GM12878 (cell line): ENCODE measurements around the gene PKD2. TPM values are rescaled to one million over a fixed set of nuclear protein-coding genes. Genes with fewer than 3 reads are reported as not detected.

ENCODE experiments used
- ATAC-seq: fragments of 200-7000 bp; cut with Tn5 transposase; 3 replicates; pipeline ENCODE4 v1.9.1; 2020; ENCODE audit warnings: mild to moderate bottlenecking, moderate library complexity
- BruUV-seq: library from RNA; stranded (reverse); fragments of 400-500 nt; replicated peaks from 2 replicates; lab custom pipeline; 2021; lab: Mats Ljungman, UMichigan
- CTCF ChIA-PET: fragments of 300-600 bp; sonication (Branson Sonifier 250); formaldehyde crosslinking; extraction: SDS; loops from one replicate; lab custom pipeline; 2021; ENCODE audit warnings: inconsistent platforms; lab: Yijun Ruan, JAX
- POLR2A ChIA-PET: fragments of 350-600 bp; formaldehyde crosslinking; extraction: SDS; loops from one replicate; lab custom pipeline; 2021; ENCODE audit warnings: inconsistent platforms; lab: Charles Lee
- RAD21 ChIA-PET: fragments of 300-600 bp; sonication (Branson Sonifier 250); formaldehyde crosslinking; loops from one replicate; lab custom pipeline; 2023; ENCODE audit warnings: antibody characterized with exemption; ENCODE audit not compliant: unreplicated experiment; lab: Charles Lee
- SMC1A ChIA-PET: fragments of 300-600 bp; sonication (Branson Sonifier 250); formaldehyde crosslinking; loops from one replicate; lab custom pipeline; 2023; ENCODE audit not compliant: unreplicated experiment, uncharacterized antibody; lab: Charles Lee
- DNase-seq: peaks from one replicate; pipeline ENCODE4 v3.0.0-alpha.2; 2011; ENCODE audit warnings: low read depth, low spot score
- FAIRE-seq: peaks from 3 replicates; lab custom pipeline; 2011; peaks lifted over from hg19 to GRCh38; lab: Jason Lieb, UNC
- H2AFZ ChIP-seq: 2 replicates; pipeline ENCODE4 v1.6.0; 2011; ENCODE audit warnings: low read depth, low read length, control low read depth; ENCODE audit not compliant: control insufficient read depth
- H3K27ac ChIP-seq: 2 replicates; pipeline ENCODE4 v1.5.1; 2011; ENCODE audit warnings: control low read depth; ENCODE audit not compliant: control insufficient read depth, insufficient read depth
- H3K27me3 ChIP-seq, 2 experiments: replicated peaks in 1 of 2; 2 replicates each; pipeline versions ENCODE4 v1.6.0 to v1.6.1; 2011; ENCODE audit warnings: low read length in 1 of 2; ENCODE audit not compliant: control insufficient read depth in 2 of 2, insufficient read depth in 2 of 2
- H3K36me3 ChIP-seq, 2 experiments: 2 replicates each; pipeline ENCODE4 v1.5.1; 2011; ENCODE audit warnings: low read length in 1 of 2; ENCODE audit not compliant: control insufficient read depth in 2 of 2, insufficient read depth in 2 of 2
- H3K4me1 ChIP-seq: 2 replicates; pipeline ENCODE4 v1.6.1; 2011; ENCODE audit warnings: mild to moderate bottlenecking, low read length, moderate library complexity, mixed read lengths; ENCODE audit not compliant: control insufficient read depth, insufficient read depth
- H3K4me2 ChIP-seq: 2 replicates; pipeline ENCODE4 v1.6.0; 2011; ENCODE audit warnings: control low read depth; ENCODE audit not compliant: control insufficient read depth, insufficient read depth
- H3K4me3 ChIP-seq: fragments of 200-600 bp; sonication (generic); 2 replicates; pipeline ENCODE4 v1.5.1; 2016
- H3K79me2 ChIP-seq: 2 replicates; pipeline ENCODE4 v1.6.0; 2011; ENCODE audit warnings: low read length; ENCODE audit not compliant: control insufficient read depth, insufficient read depth
- H3K9ac ChIP-seq: 2 replicates; pipeline ENCODE4 v1.8.0; 2011; ENCODE audit warnings: low read length, control low read depth, mixed read lengths; ENCODE audit not compliant: control insufficient read depth, insufficient read depth
- H3K9me3 ChIP-seq: replicated peaks from 3 replicates; pipeline ENCODE4 v1.5.1; 2011; ENCODE audit warnings: mild to moderate bottlenecking, low read length; ENCODE audit not compliant: control insufficient read depth, insufficient read depth
- H4K20me1 ChIP-seq: 2 replicates; pipeline ENCODE4 v1.6.0; 2011; ENCODE audit not compliant: control insufficient read depth, insufficient read depth
- CHD4 ChIP-seq: fragments of 200-600 bp; sonication (generic); IDR thresholded peaks from 2 replicates; pipeline ENCODE4 v1.6.1; 2016; ENCODE audit warnings: mild to moderate bottlenecking
- EED ChIP-seq: sonication (generic); IDR thresholded peaks from 2 replicates; pipeline ENCODE4 v1.6.1; 2016; ENCODE audit warnings: antibody characterized with exemption, low read depth
- RELA ChIP-seq: fragments of 450-650 bp; IDR thresholded peaks from 2 replicates; pipeline ENCODE4 v1.8.0; 2014; ENCODE audit warnings: borderline replicate concordance; ENCODE audit not compliant: partially characterized antibody
- TARDBP ChIP-seq: IDR thresholded peaks from 2 replicates; pipeline ENCODE4 v1.6.1; 2016; ENCODE audit warnings: borderline replicate concordance
- TBL1XR1 ChIP-seq: IDR thresholded peaks from 2 replicates; pipeline ENCODE4 v1.6.1; 2012; ENCODE audit warnings: low read depth, low read length, improper control_type of control experiment
- ZNF207 ChIP-seq: fragments of 450-650 bp; IDR thresholded peaks from 2 replicates; pipeline ENCODE4 v1.6.1; 2014; ENCODE audit warnings: antibody characterized with exemption, mild to moderate bottlenecking, borderline replicate concordance
- WGBS: methylation state at CpG from one replicate; pipeline ENCODE4 v1.1.6; 2016; ENCODE audit warnings: low lambda C conversion rate; ENCODE audit not compliant: insufficient replicate concordance, insufficient coverage; ENCODE audit errors: missing lambda C conversion rate; 5-methylcytosine and 5-hydroxymethylcytosine counted together
- in situ Hi-C: fragments of 300-500 bp; cut with MboI; formaldehyde crosslinking; loops from 9 replicates; pipeline ENCODE4 v1.14.3; 2018; ENCODE audit warnings: mixed read lengths
- intact Hi-C: fragments of 100-400 bp; cut with micrococcal nuclease; formaldehyde crosslinking; loops from one replicate; pipeline ENCODE4 v1.14.2; 2022; ENCODE audit not compliant: unreplicated experiment
- polyA plus RNA-seq, 11 experiments: library from polyadenylated mRNA; depleted of rRNA in 4 of 11; unstranded in 6 of 11; stranded (reverse) in 5 of 11; fragments of >200 nt; fragmentation: Nextera tagmentation in 4 of 11; fragmentation: Illumina TruSeq in 1 of 11; extraction: Ambion mirVana in 4 of 11; extraction: Trizol in 1 of 11; gene quantifications; 1 replicate in 1 of 11; 2 replicates in 10 of 11; pipeline versions ENCODE4 v1.2.1 to v1.2.3, GENCODE V29; 2011 to 2016; ENCODE audit warnings: inconsistent platforms in 2 of 11, missing spikeins in 2 of 11, low read depth in 1 of 11
- total RNA-seq, 4 experiments: library from RNA; depleted of rRNA in 3 of 4; stranded (reverse); fragments of >200 nt in 3 of 4; fragmentation: Illumina TruSeq in 1 of 4; extraction: Trizol in 1 of 4; gene quantifications; 2 replicates each; pipeline versions ENCODE4 v1.2.1 to v1.2.3, GENCODE V29; 2013 to 2021
- TF ChIP-seq, protein P1 (sequence below): IDR thresholded peaks from 2 replicates; pipeline ENCODE4 v1.6.1; 2011; ENCODE audit warnings: borderline replicate concordance, low read depth, mild to moderate bottlenecking, moderate library complexity, low read length; ENCODE audit not compliant: insufficient read depth, poor library complexity, severe bottlenecking
- TF ChIP-seq, protein P2 (sequence below): fragments of 450-650 bp; formaldehyde crosslinking; IDR thresholded peaks from 2 replicates; pipeline ENCODE4 v1.4.0; 2022; ENCODE audit warnings: mild to moderate bottlenecking, moderate library complexity
- TF ChIP-seq, protein P3 (sequence below): IDR thresholded peaks from 2 replicates; pipeline ENCODE4 v1.6.1; 2012; ENCODE audit warnings: low read length, inconsistent platforms

PKD2 gene
- total and polyA plus RNA-seq, 10 of the 15 experiments (the other 5 are each of a cell fraction or from before 2014, with no cell fraction given): 2.0 to 13.8 (median 8.4) TPM

DNA sequence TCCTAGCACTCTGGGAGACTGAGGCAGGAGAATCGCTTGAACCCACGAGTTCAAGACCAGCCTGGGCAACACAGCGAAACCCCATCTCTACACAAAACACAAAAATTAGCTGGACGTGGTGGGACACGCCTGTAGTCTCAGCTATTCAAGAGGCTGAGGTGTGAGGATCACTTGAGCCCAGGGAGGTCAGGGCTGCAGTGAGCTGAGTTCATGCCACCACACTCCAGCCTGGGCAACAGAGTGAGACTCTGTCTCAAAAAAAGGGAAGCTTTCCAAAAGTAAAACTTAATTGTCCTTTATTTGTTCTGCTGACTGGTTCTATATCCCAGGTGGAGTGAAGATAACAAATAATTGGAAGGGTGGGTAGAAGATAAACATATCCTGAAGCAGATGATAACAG lies 105.4 kb downstream of the PKD2 start:
- 27% methylated on average over 5 of the region's 5 CpGs for WGBS
- no peak for FAIRE-seq
- TF ChIP-seq TBL1XR1: no peak
- no peak for TF ChIP-seq EED
- TF ChIP-seq, protein P1, sequence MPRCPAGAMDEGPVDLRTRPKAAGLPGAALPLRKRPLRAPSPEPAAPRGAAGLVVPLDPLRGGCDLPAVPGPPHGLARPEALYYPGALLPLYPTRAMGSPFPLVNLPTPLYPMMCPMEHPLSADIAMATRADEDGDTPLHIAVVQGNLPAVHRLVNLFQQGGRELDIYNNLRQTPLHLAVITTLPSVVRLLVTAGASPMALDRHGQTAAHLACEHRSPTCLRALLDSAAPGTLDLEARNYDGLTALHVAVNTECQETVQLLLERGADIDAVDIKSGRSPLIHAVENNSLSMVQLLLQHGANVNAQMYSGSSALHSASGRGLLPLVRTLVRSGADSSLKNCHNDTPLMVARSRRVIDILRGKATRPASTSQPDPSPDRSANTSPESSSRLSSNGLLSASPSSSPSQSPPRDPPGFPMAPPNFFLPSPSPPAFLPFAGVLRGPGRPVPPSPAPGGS: no peak
- ChIA-PET POLR2A (no interaction called here), CTCF (interaction anchor here (0.6 kb wide), 1 partner anchor 261 kb away, joined by 3 read pairs; no protein-coding TSS in a partner anchor), RAD21 (interaction anchor here (0.7 kb wide), 1 partner anchor 48 kb away, joined by 3 read pairs; no protein-coding TSS in a partner anchor), SMC1A (no interaction called here)
- Histone ChIP-seq H3K9me3 (no peaks in the 10 kb centered on the region), H4K20me1 (no peaks in the 10 kb centered on the region), H3K4me1 (no peaks in the 10 kb centered on the region), H3K4me2 (no peak overlapping the region), H3K36me3 (no peaks in the 10 kb centered on the region), H3K9ac (no peak overlapping the region), H3K4me3 (no peak overlapping the region), H2AFZ (no peak overlapping the region), H3K27ac (no peak overlapping the region), H3K27me3 (no peaks in the 10 kb centered on the region; a peak in 2 of 4 replicates), H3K79me2 (no peaks in the 10 kb centered on the region)
- BruUV-seq: no TSS peak
- in situ Hi-C loops (no loop called here), intact Hi-C loops (no loop called here)
- no peak for DNase-seq
- ATAC-seq: no peak

DNA sequence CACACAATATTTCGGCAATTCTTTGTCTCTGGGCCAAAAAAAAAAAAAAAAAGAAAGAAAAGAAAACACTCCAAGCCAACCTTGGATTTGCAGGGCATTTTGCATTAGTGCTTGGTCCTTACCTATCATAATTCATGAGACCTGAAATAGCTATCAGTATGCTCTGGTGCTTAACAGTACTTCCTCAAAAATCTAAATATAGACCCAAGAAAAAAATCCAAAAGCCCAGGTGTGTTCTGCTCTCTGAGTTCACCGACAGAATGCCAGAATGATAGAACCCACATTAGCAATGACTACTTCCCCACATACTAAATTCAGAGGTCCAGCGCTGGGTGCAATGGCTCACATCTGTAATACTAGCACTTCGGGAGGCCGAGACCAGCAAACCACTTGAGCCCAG lies 108.2 kb downstream of the PKD2 start:
- no peaks in the 10 kb centered on the region for H4K20me1 ChIP-seq
- RAD21 ChIA-PET: no interaction called here
- POLR2A ChIA-PET: interaction anchor here (0.7 kb wide), 2 partner anchors 13 to 32 kb away, joined by 3 to 6 read pairs; no protein-coding TSS in a partner anchor
- H3K9ac ChIP-seq: no peak overlapping the region
- no peak overlapping the region for H2AFZ ChIP-seq
- intact Hi-C loops: no loop called here
- DNase-seq (no peak), FAIRE-seq (no peak), ATAC-seq (no peak)
- in situ Hi-C loops: no loop called here
- BruUV-seq: no TSS peak
- CTCF ChIA-PET: no interaction called here
- H3K27ac ChIP-seq: no peak overlapping the region
- SMC1A ChIA-PET: no interaction called here
- H3K27me3 ChIP-seq: no peaks in the 10 kb centered on the region; a peak in 1 of 4 replicates
- no peaks in the 10 kb centered on the region for H3K79me2 ChIP-seq
- H3K4me1 ChIP-seq: no peaks in the 10 kb centered on the region
- peaks cover 3% of the 10 kb centered on the region; the same call in 1 of the 3 replicates for H3K9me3 ChIP-seq
- H3K4me3 ChIP-seq: no peak overlapping the region
- H3K36me3 ChIP-seq: no peaks in the 10 kb centered on the region
- H3K4me2 ChIP-seq: no peak overlapping the region
- 0% methylated on average over 5 of the region's 5 CpGs for WGBS
- TF ChIP-seq, protein P2, sequence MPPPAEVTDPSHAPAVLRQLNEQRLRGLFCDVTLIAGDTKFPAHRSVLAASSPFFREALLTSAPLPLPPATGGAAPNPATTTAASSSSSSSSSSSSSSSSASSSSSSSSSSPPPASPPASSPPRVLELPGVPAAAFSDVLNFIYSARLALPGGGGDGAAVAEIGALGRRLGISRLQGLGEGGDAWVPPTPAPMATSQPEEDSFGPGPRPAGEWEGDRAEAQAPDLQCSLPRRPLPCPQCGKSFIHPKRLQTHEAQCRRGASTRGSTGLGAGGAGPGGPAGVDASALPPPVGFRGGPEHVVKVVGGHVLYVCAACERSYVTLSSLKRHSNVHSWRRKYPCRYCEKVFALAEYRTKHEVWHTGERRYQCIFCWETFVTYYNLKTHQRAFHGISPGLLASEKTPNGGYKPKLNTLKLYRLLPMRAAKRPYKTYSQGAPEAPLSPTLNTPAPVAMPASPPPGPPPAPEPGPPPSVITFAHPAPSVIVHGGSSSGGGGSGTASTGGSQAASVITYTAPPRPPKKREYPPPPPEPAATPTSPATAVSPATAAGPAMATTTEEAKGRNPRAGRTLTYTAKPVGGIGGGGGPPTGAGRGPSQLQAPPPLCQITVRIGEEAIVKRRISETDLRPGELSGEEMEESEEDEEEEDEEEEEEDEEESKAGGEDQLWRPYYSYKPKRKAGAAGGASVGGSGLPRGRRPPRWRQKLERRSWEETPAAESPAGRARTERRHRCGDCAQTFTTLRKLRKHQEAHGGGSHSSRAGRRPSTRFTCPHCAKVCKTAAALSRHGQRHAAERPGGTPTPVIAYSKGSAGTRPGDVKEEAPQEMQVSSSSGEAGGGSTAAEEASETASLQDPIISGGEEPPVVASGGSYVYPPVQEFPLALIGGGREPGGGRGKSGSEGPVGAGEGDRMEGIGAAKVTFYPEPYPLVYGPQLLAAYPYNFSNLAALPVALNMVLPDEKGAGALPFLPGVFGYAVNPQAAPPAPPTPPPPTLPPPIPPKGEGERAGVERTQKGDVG: no peak
- TF ChIP-seq ZNF207 (no peak), CHD4 (no peak), TARDBP (no peak), RELA (no peak)
- TF ChIP-seq, protein P3, sequence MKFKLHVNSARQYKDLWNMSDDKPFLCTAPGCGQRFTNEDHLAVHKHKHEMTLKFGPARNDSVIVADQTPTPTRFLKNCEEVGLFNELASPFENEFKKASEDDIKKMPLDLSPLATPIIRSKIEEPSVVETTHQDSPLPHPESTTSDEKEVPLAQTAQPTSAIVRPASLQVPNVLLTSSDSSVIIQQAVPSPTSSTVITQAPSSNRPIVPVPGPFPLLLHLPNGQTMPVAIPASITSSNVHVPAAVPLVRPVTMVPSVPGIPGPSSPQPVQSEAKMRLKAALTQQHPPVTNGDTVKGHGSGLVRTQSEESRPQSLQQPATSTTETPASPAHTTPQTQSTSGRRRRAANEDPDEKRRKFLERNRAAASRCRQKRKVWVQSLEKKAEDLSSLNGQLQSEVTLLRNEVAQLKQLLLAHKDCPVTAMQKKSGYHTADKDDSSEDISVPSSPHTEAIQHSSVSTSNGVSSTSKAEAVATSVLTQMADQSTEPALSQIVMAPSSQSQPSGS: no peak
- TF ChIP-seq, protein P1: no peak
